Keratinocyte (primary cell): ENCODE measurements around the gene RNF115.

Source experiments
- CTCF ChIP-seq, 3 experiments: IDR thresholded peaks in 1 of 3; conservative IDR thresholded peaks in 1 of 3; optimal IDR thresholded peaks in 1 of 3; 2 replicates in 2 of 3; 3 replicates in 1 of 3; pipeline versions ENCODE3 to v1.5.1; 2011; ENCODE audit warnings: low read length in 3 of 3, mild to moderate bottlenecking in 3 of 3, moderate library complexity in 2 of 3, control low read depth in 1 of 3, inconsistent platforms in 1 of 3; ENCODE audit not compliant: insufficient read depth in 2 of 3; ENCODE audit errors: extremely low read depth in 1 of 3
- EZH2 ChIP-seq: IDR thresholded peaks from one replicate; pipeline ENCODE4 v1.6.1; 2012; ENCODE audit warnings: inconsistent platforms, mild to moderate bottlenecking, low read length, moderate library complexity

- no peak for TF ChIP-seq CTCF (optimal IDR thresholded peaks at IDR 0.05 in 1 of 3, IDR thresholded peaks at IDR 0.05 in 1 of 3, conservative IDR thresholded peaks at IDR 0.05 in 1 of 3; ENCODE audit: extremely low read depth in 1 of 3, insufficient read depth in 2 of 3, low read length in 3 of 3)
- TF ChIP-seq EZH2, result no peak
Measured at GRCh38 chr1:145710291-145711027, 113.4 kb downstream of the RNF115 start.
